Vagina (tissue), 2 donors: ENCODE data around the gene SPIN1.
"Not testable (repeated sequence)": the region's sequence is repeated elsewhere in the genome, so short reads cannot be mapped to it uniquely, and the experiment has no call there.

Source experiments
- POLR2A ChIP-seq, 2 donors: fragments of 450-650 bp; IDR thresholded peaks; one replicate each; pipeline ENCODE4 v1.6.1; 2017; ENCODE audit warnings: antibody characterized with exemption in 2 of 2, mild to moderate bottlenecking in 2 of 2, moderate library complexity in 2 of 2
- TF ChIP-seq, protein P1 (sequence below), 3 experiments: fragments of 450-650 bp in 2 of 3; fragments of 200-600 bp in 1 of 3; sonication (generic) in 1 of 3; IDR thresholded peaks; one replicate each; pipeline ENCODE4 v1.5.1; 2017 to 2019; ENCODE audit warnings: antibody characterized with exemption in 3 of 3, mild to moderate bottlenecking in 2 of 3, moderate library complexity in 2 of 3

DNA sequence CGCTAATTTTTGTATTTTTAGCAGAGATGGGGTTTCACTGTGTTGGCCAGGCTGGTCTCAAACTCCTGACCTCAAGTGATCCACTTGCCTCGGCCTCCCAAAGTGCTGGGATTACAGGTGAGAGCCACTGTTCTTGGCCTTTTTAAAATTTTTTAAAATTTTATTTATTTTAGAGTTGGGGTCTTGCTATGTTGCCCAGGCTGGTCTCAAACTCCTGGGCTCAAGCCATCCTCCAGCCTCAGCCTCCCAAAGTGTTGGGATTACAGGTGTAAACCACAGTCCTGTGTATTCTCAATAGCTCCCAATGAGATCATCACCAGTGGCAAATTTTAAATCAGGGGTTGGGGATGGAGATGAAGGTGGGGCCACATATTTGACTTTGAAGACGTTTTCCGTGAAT lies 2.1 kb upstream of the SPIN1 start:
- not testable (repeated sequence) for TF ChIP-seq POLR2A (IDR thresholded peaks at IDR 0.05)
- TF ChIP-seq, protein P1, sequence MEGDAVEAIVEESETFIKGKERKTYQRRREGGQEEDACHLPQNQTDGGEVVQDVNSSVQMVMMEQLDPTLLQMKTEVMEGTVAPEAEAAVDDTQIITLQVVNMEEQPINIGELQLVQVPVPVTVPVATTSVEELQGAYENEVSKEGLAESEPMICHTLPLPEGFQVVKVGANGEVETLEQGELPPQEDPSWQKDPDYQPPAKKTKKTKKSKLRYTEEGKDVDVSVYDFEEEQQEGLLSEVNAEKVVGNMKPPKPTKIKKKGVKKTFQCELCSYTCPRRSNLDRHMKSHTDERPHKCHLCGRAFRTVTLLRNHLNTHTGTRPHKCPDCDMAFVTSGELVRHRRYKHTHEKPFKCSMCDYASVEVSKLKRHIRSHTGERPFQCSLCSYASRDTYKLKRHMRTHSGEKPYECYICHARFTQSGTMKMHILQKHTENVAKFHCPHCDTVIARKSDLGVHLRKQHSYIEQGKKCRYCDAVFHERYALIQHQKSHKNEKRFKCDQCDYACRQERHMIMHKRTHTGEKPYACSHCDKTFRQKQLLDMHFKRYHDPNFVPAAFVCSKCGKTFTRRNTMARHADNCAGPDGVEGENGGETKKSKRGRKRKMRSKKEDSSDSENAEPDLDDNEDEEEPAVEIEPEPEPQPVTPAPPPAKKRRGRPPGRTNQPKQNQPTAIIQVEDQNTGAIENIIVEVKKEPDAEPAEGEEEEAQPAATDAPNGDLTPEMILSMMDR (IDR thresholded peaks at IDR 0.05): not testable (repeated sequence)
